Measurements from ENCODE around the gene NHLRC1.
A peak's percentile ranks its signal among the peaks of the same experiment; 100 is the strongest.
"Not testable (repeated sequence)": the region's sequence is repeated elsewhere in the genome, so short reads cannot be mapped to it uniquely, and the experiment has no call there.

NHLRC1 gene

DNA sequence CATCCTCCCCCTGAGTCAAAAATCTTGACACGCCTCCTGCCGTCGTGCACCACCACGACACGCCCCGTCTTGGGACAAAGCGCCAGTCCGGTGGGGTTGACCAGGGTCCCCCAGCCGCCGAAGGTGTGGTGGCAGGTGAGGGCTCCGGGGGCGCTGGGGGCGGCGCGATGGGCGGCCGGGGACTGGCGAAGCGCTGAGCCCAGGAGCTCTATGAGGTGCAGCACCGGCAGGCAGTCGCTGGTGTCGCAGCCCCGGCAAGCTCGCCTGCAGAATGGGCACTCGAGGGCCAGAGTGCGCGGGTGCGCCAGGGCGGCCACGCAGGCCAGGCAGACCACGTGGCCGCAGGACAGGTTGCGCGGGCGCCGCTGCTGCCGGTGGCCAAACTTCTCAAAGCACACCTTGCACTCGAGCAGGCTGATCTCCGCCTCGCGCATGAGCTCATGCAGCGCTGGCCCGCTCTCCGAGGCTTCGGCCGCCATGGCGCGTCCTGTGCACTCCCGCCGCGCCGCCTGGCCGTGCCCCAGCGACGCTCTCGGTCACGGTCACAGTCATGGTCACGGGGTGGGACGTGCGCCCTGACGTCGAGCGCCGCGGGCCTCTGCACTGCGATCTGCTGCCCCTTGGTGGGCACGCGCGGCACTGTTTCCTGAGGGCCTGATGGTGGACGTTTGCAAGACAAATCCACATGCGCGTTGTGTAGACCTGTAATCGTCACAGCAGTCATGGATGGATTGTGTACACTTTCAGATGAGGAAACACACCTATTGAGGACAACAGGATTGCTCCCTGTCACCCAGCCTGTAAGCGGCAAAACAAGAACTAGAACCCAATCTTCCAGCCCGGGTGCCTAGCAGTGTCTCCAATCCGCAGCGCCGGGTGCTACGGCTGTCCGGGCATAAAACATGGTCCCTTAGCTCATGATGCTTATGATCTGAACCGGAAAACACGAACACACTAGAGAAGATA, at the start of gene NHLRC1:
Gene NHLRC1, minus strand, starts transcription at position 550 of the 966 bp plus-strand sequence. Its CDS starts 71 bp downstream, at position 479.
- peak within 1 kb of the TSS; percentile 49 for H3K4me3 ChIP-seq (ENCODE audit: low read depth, low read length)

GRCh38 chr6:18171871-18172270, 49.4 kb upstream of the NHLRC1 start:
- no peak for DNase-seq (ENCODE audit: low read depth)
- H3K4me3 ChIP-seq (ENCODE audit: low read depth, low read length): no peak overlapping the region

More for the DNA sequence above, at the start of gene NHLRC1:
- DNase-seq (ENCODE audit: low read depth): peak; percentile 47

- no peak for DNase-seq (ENCODE audit: low read depth)
- H3K4me3 ChIP-seq (ENCODE audit: low read depth, low read length): no peak overlapping the region
These were observed 45.8 kb upstream of the NHLRC1 start for GRCh38 chr6:18168264-18168663.

DNA sequence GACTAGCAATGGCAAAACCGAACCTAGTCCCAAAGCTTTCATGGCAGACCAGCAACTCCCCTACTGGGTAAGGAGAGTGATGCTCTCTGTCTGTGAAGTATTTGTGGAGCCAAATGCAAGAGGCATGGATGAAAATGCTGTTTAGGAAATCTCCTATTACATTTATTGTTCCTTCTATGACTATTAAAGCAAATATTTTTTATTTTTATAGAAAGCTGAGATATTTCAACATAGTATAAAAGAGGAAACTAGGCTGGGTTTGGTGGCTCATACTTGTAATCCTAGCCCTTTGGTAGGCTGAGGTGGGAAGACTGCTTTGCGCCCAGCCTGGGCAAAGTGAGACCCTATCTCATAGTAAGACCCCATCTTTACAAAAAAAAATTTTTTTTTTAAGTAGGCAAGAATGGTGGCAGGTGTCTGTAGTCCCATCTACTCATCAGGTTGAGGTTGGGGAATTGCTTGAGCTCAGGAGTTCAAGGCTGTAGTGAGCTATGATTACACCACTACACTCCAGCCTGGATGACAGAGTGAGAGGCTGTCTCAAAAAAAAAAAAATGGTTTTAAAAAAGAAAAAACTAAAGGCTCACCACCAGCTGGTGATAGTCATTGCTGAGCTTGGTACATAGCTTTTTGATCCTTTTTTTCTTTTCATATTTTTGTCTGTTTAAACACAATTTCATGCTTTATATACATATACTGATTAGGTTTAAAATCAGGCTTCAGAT, 44.0 kb upstream of the NHLRC1 start:
- no peak for DNase-seq (ENCODE audit: low read depth)
- H3K4me3 ChIP-seq (ENCODE audit: low read depth, low read length): no peak overlapping the region

- H3K4me3 ChIP-seq (ENCODE audit: low read depth, low read length): no peak overlapping the region
- DNase-seq (ENCODE audit: low read depth): no peak
These were observed 43.3 kb upstream of the NHLRC1 start for GRCh38 chr6:18165751-18166150.

GRCh38 chr6:18162401-18162800, 39.9 kb upstream of the NHLRC1 start:
- no peak overlapping the region for H3K4me3 ChIP-seq (ENCODE audit: low read depth, low read length)
- no peak for DNase-seq (ENCODE audit: low read depth)

- no peak for DNase-seq (ENCODE audit: low read depth)
- no peak overlapping the region for H3K4me3 ChIP-seq (ENCODE audit: low read depth, low read length)
These were observed 39.0 kb upstream of the NHLRC1 start for GRCh38 chr6:18161431-18161830.

- DNase-seq (ENCODE audit: low read depth): no peak
These were observed 38.4 kb upstream of the NHLRC1 start for GRCh38 chr6:18160911-18161310.

GRCh38 chr6:18155864-18156421, 33.5 kb upstream of the NHLRC1 start:
- no peak for DNase-seq (ENCODE audit: low read depth)

More at GRCh38 chr6:18160911-18161310, 38.4 kb upstream of the NHLRC1 start:
- no peak overlapping the region for H3K4me3 ChIP-seq (ENCODE audit: low read depth, low read length)

DNA sequence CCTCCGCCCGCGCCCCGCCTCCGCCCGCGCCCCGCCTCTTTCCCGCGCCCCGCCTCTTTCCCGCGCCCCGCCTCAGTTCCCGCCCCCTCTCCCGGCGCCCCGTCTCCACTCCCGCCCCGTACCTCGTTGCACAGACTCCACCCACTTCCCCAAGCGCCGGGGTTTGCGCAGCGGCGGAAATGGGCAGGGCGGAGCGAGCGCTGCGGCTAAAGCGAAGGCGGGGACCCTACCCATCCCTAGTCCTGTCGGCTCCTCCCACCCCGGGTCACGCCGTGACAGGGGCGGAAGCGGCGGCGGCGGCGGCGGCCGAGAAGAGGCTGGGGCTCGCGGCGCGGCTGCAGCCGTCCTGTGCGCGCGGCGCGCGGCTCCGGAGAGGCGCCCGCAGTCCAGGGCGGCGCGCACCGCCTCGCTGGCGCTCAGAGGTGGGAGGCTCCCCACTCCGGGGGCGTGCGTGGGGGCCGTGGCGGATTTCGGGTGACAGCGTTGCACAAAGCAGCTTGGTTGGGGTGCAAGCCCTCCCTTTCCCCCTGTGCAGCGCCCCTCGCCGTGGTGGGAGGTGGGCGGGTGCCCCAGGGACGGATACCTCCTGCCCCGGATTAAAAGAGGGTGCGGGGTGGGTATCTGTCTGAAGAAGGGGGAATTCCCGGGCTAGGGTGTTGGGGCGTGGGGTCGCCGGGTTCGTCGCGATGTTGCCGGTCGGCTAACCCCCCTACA, 32.8 kb upstream of the NHLRC1 start, which contains the start of gene KDM1B:
Gene KDM1B, plus strand, starts transcription at position 273 of the 714 bp plus-strand sequence. CDS start 4,474 bp downstream, outside the sequence.
- peak within 1 kb of the TSS; percentile 85 for H3K4me3 ChIP-seq (ENCODE audit: low read depth, low read length)
- DNase-seq (ENCODE audit: low read depth): peak; percentile 94

More at GRCh38 chr6:18155864-18156421, 33.5 kb upstream of the NHLRC1 start:
- peak overlapping the region; percentile 85 for H3K4me3 ChIP-seq (ENCODE audit: low read depth, low read length)

- peak within 1 kb of the TSS; percentile 85 for H3K4me3 ChIP-seq (ENCODE audit: low read depth, low read length)
- DNase-seq (ENCODE audit: low read depth): no peak
These were observed 32.2 kb upstream of the NHLRC1 start, which contains the start of gene TPMT for GRCh38 chr6:18154507-18155149. Gene TPMT (minus strand): TSS chr6:18155077. CDS start chr6:18149127, 5,950 bp downstream.

DNA sequence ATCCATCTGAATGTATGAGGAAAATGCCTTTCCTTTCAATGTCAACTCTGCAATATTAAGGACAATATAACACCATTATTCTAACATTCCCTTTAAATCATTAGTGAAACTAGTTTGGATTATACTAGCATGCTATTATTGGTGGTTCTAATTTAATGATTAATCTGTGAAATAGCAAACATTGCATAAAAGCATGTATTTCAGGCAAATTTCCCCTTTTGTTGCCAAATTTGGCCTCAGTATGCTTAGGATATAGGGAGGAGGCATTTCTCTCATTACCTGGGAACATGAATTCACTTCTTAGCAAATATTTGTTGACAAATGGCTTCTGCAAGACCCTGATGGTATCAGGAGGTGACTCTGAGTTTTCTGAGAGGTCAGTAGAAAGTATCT, 30.8 kb upstream of the NHLRC1 start:
- H3K4me3 ChIP-seq (ENCODE audit: low read depth, low read length): no peak overlapping the region
- DNase-seq (ENCODE audit: low read depth): no peak

GRCh38 chr6:18151801-18152200, 29.3 kb upstream of the NHLRC1 start:
- H3K4me3 ChIP-seq (ENCODE audit: low read depth, low read length): no peak overlapping the region
- DNase-seq (ENCODE audit: low read depth): no peak

GRCh38 chr6:18151391-18151790, 28.9 kb upstream of the NHLRC1 start:
- not testable (repeated sequence) for H3K4me3 ChIP-seq (ENCODE audit: low read depth, low read length); DNase-seq (ENCODE audit: low read depth)

DNA sequence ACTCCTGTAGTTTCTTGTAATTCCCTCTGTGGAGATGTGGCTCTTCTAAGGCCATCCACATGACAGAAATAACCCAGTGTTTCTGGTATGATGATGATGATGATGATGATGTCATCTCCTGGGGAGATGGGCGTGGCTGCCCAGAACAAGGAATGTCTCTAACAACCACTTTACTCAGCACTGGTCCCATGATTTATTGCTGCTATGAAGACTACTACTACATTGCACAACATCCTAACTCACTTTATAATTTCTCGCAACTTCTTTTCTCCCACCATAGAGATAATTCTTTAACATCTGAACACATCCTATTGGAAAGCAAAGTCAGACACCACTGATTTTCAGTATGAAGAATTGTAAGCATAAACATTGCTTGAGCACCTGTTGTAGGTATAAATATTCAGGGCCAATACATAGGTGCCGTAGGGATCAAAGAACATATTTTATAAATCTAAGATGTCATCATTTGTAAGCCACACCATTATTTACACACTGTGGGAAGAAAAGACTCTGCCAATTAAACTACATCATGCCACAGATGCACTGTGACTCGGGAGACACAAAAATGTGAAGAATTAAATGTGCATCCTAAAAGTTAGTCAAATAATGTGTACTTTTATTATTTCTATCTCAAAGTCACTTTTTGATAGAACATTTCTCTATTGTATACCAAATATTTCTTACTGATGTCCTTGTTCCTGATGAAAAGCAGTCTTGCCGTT, 26.0 kb upstream of the NHLRC1 start:
- H3K4me3 ChIP-seq (ENCODE audit: low read depth, low read length): no peak overlapping the region
- peak; percentile 92 for DNase-seq (ENCODE audit: low read depth)

DNA sequence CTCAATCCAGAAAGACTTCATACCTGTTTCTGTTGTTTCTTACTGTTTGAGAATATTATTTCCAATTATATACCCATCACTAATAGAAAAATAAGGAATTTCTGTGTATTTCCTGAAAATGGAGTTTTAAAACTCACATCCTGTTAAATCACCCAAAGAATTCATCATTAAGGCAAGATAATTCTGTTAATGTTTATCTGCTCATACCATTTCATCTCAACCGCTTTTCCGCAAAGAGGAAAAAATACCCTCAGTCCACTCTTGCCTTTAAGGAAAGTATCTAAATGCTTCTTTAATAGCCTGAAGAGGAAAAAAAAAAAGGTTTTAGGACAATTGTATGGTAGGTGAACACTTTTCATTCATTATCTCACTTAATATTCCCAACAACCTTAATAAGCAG, 25.1 kb upstream of the NHLRC1 start:
- H3K4me3 ChIP-seq (ENCODE audit: low read depth, low read length): no peak overlapping the region
- no peak for DNase-seq (ENCODE audit: low read depth)

DNA sequence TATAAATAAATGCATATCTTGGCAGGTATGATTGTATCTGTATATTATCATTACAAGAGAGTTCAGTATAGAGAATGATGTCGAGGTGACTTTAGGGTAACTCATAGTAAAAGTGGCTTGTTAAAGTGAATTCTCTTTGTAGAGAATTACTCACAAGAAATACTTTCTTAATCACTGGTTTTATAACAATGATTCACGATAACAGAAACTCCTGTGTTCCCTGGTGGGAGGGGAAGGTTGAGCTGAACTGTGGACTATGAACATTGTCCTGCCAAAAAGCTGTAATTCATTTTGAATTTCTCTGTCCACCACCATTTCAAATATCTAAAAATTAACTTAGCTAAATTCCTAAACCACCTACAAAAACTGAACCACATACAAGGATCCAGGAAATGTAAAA, 24.7 kb upstream of the NHLRC1 start:
- DNase-seq (ENCODE audit: low read depth): peak; percentile 21
- H3K4me3 ChIP-seq (ENCODE audit: low read depth, low read length): no peak overlapping the region

DNA sequence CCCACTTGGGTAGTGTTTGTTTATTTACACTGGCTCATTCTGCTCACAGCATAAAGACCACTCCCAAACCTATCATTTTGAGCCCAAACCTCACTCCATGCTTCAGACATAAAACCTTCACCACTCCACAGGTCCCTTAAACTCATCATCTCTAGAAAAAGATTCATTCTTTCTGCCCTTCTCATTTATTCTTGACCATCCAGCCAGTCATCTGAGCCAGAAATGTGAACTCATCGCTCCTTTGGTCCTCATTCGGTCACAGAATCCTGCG, 20.0 kb upstream of the NHLRC1 start:
- H3K4me3 ChIP-seq (ENCODE audit: low read depth, low read length): no peak overlapping the region
- no peak for DNase-seq (ENCODE audit: low read depth)

Data from skeletal muscle cell (primary cell).